GM21526 (cell line): ENCODE results near the gene BMP2.

ENCODE experiments used
- ATAC-seq: cut with Tn5 transposase; IDR thresholded peaks from one replicate; pipeline ENCODE4 v1.9.1; 2021; ENCODE audit warnings: moderate library complexity; ENCODE audit not compliant: unreplicated experiment, low FRiP score

BMP2 gene

GRCh38 chr20:6767536-6768227 lies at the start of gene BMP2:
Gene BMP2 (plus strand): TSS chr20:6767686. CDS start chr20:6770127, 2,441 bp downstream.
- peak; percentile 65 for ATAC-seq

GRCh38 chr20:6718662-6719368 lies 48.7 kb upstream of the BMP2 start:
- ATAC-seq, result no peak

- no peak for ATAC-seq
These were observed 48.1 kb upstream of the BMP2 start for GRCh38 chr20:6719369-6719721.

- ATAC-seq, result no peak
These were observed 40.7 kb upstream of the BMP2 start for GRCh38 chr20:6726761-6727160.

GRCh38 chr20:6730672-6731328 lies 36.7 kb upstream of the BMP2 start:
- ATAC-seq, result no peak

- ATAC-seq, result no peak
These were observed 35.5 kb upstream of the BMP2 start for GRCh38 chr20:6732001-6732447.

GRCh38 chr20:6732851-6733250 lies 34.6 kb upstream of the BMP2 start:
- ATAC-seq, result no peak

GRCh38 chr20:6733965-6734364 lies 33.5 kb upstream of the BMP2 start:
- ATAC-seq, result no peak

GRCh38 chr20:6735942-6736845 lies 31.3 kb upstream of the BMP2 start:
- no peak for ATAC-seq

GRCh38 chr20:6739406-6739805 lies 28.1 kb upstream of the BMP2 start:
- ATAC-seq, result no peak

- no peak for ATAC-seq
These were observed 27.4 kb upstream of the BMP2 start for GRCh38 chr20:6740096-6740495.

GRCh38 chr20:6744180-6744579 lies 23.3 kb upstream of the BMP2 start:
- ATAC-seq, result no peak

GRCh38 chr20:6744805-6745204 lies 22.7 kb upstream of the BMP2 start:
- ATAC-seq, result no peak

- no peak for ATAC-seq
These were observed 20.4 kb upstream of the BMP2 start for GRCh38 chr20:6746901-6747609.

GRCh38 chr20:6750438-6750837 lies 17.0 kb upstream of the BMP2 start:
- no peak for ATAC-seq

GRCh38 chr20:6756693-6757595 lies 10.5 kb upstream of the BMP2 start:
- no peak for ATAC-seq

- ATAC-seq, result no peak
These were observed 2.9 kb upstream of the BMP2 start for GRCh38 chr20:6764619-6765018.

- no peak for ATAC-seq
These were observed 1.9 kb upstream of the BMP2 start for GRCh38 chr20:6765469-6766058.

GRCh38 chr20:6766433-6766832 lies 1.1 kb upstream of the BMP2 start:
- no peak for ATAC-seq
